NB4 (cell line): ENCODE data around the gene NCAM2.

Experiments used
- DNase-seq: peaks from one replicate; pipeline ENCODE4 v3.0.0; 2010; ENCODE audit warnings: low read depth
- H3K4me3 ChIP-seq: one replicate; pipeline ENCODE4 v1.5.1; 2011; ENCODE audit warnings: mild to moderate bottlenecking, low read depth, low read length, moderate library complexity
- MYC ChIP-seq: IDR thresholded peaks from 2 replicates; pipeline ENCODE4 v1.6.1; 2011; ENCODE audit warnings: low read depth, low read length
- POLR2A ChIP-seq: IDR thresholded peaks from 2 replicates; pipeline ENCODE4 v1.6.1; 2011; ENCODE audit warnings: mild to moderate bottlenecking; ENCODE audit not compliant: insufficient read length; ENCODE audit errors: extremely low read depth
- TF ChIP-seq, protein P1 (sequence below): IDR thresholded peaks from 2 replicates; pipeline ENCODE4 v1.6.1; 2011; ENCODE audit warnings: low read depth, low read length
- TF ChIP-seq, protein P2 (sequence below): IDR thresholded peaks from one replicate; pipeline ENCODE4 v1.5.1; 2012; ENCODE audit warnings: low read depth, low read length

Gene NCAM2

DNA sequence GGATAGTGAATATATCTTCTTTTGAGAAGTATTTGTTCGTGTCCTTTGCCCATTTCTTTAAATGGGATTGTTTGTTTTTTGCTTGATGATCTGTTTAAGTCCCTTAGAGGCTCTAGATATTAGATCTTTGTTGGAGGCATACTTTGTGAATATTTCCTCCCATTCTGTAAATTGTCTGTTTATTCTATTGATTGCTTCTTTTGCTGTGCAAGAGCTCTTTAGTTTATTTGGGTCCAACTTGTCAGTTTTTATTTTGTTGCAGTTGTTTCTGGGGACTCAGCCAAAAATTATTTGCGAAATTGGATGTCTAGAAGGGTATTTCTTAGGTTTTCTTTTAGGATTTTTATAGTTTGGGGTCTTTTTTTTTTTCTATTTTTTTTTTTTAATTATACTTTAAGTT, 302.8 kb downstream of the NCAM2 start:
- H3K4me3 ChIP-seq = no peak overlapping the region
- no peak for DNase-seq
- TF ChIP-seq MYC (no peak), POLR2A (no peak)
- TF ChIP-seq, protein P1, sequence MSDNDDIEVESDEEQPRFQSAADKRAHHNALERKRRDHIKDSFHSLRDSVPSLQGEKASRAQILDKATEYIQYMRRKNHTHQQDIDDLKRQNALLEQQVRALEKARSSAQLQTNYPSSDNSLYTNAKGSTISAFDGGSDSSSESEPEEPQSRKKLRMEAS = no peak
- TF ChIP-seq, protein P2, sequence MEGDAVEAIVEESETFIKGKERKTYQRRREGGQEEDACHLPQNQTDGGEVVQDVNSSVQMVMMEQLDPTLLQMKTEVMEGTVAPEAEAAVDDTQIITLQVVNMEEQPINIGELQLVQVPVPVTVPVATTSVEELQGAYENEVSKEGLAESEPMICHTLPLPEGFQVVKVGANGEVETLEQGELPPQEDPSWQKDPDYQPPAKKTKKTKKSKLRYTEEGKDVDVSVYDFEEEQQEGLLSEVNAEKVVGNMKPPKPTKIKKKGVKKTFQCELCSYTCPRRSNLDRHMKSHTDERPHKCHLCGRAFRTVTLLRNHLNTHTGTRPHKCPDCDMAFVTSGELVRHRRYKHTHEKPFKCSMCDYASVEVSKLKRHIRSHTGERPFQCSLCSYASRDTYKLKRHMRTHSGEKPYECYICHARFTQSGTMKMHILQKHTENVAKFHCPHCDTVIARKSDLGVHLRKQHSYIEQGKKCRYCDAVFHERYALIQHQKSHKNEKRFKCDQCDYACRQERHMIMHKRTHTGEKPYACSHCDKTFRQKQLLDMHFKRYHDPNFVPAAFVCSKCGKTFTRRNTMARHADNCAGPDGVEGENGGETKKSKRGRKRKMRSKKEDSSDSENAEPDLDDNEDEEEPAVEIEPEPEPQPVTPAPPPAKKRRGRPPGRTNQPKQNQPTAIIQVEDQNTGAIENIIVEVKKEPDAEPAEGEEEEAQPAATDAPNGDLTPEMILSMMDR = no peak

DNA sequence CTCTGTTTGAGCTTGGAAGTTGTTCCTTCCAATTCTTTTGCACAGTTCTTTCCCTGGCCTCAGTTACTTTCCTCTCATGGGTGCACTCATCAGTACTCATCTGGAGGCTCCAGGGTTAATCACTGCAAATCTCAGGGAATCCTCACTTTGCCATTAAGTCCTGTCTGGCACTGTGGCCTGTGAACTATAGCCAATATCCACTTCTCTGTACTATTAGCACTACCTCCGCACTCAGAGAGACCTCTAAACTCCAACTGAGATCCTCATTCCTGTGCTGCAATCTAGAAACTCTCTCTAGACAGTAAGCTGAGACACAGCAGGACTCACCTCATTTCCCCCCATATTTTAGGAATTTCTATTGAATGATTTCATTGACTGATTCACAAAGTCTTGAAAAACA, 311.3 kb downstream of the NCAM2 start:
- no peak overlapping the region for H3K4me3 ChIP-seq
- TF ChIP-seq POLR2A (no peak), MYC (no peak)
- TF ChIP-seq, protein P2 = no peak
- TF ChIP-seq, protein P1 = no peak
- no peak for DNase-seq

DNA sequence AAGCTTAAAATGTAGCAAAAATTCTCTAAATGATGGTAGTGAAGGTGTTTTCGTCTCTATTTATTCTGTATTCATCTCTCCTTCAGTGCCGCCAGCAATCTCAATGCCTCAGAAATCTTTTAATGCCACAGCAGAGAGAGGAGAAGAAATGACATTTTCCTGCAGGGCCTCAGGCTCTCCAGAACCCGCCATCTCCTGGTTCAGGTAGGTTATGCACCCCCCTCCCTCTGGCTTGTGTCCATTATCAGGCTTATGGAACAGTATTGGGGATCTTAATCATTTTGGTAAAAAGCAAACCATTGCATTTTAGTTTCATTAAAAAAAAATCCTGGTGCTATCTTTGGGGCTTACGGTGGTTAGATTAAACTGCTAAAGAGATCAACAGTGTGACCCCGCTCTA, 326.1 kb downstream of the NCAM2 start:
- DNase-seq = no peak
- TF ChIP-seq, protein P1 = no peak
- TF ChIP-seq POLR2A (no peak), MYC (no peak)
- TF ChIP-seq, protein P2 = no peak
- no peak overlapping the region for H3K4me3 ChIP-seq

DNA sequence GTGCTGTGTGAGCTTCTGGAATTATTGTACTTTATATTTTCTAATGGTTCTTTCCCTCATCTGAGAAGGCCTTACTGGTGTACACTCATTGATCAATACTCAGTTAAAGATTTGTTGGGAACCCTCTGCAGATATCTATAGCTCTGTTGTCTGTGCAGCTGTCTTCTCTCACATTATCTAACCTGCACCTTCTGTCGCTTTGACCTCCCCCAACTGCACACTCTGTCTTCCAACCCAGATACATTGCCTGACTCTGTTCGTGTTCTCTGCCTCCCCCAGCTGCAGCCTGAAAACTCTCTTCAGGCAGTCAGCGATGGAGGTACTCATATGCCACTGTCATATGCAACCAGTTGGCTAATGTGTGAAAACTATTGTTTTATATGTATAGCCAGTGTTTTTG, 334.3 kb downstream of the NCAM2 start:
- H3K4me3 ChIP-seq = no peak overlapping the region
- TF ChIP-seq MYC (no peak), POLR2A (no peak)
- TF ChIP-seq, protein P1 = no peak
- TF ChIP-seq, protein P2 = no peak
- no peak for DNase-seq

DNA sequence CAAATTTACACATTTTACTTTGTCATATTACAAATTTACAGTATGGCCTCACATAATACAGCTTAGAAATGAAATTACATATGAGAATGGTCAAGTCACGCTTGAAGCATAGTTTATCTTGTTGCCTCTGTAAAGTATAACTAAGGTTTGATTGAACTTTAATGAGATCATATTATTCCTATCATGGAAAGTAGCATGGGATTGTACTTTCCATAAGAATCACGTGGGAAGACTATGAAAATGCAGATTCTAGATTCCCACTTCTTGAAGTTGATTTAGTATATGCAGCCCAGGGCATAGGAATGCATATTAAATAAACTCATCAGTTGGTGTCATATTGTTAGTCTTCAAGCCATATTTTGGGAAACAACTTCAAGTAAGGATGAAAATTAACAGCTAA, 342.8 kb downstream of the NCAM2 start:
- TF ChIP-seq, protein P2 = no peak
- no peak for TF ChIP-seq MYC
- TF ChIP-seq POLR2A = no peak
- TF ChIP-seq, protein P1 = no peak
- DNase-seq = no peak
- H3K4me3 ChIP-seq = no peak overlapping the region

DNA sequence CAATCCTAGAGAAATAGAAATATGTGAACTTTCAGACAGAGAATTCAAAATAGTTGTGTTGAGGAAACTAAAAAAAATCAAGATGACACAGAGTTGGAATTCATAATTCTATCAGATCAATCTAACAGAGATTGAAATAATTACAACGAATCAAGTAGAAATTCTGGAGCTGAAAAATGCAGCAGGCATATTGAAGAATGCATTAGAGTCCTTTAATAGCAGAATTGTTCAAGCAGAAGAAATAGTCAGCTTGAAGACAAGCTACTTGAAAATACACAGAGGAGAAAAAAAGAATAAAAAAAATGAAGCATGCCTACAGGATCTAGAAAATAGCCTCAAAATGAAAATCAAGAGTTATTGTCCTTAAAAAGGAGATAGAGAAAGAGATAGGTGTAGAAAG, 347.1 kb downstream of the NCAM2 start:
- DNase-seq = no peak
- no peak for TF ChIP-seq POLR2A
- TF ChIP-seq, protein P2 = no peak
- TF ChIP-seq, protein P1 = no peak
- TF ChIP-seq MYC = no peak
- no peak overlapping the region for H3K4me3 ChIP-seq
